K562 (cell line): ENCODE results near the gene ERCC1. TPM values are rescaled to one million over a fixed set of nuclear protein-coding genes. Genes with fewer than 3 reads are reported as not detected.
A peak's percentile ranks its signal among the peaks of the same experiment; 100 is the strongest.

ENCODE experiments used
- ATAC-seq: fragments of 200-7000 bp; cut with Tn5 transposase; 3 replicates; pipeline ENCODE4 v1.9.1; 2020; ENCODE audit warnings: moderate library complexity
- BruUV-seq: library from RNA; stranded (reverse); fragments of 400-500 nt; replicated peaks from 2 replicates; lab custom pipeline; 2021; lab: Mats Ljungman, UMichigan
- CTCF ChIA-PET: fragments of 300-600 bp; formaldehyde crosslinking; extraction: SDS; loops from one replicate; lab custom pipeline; 2021; ENCODE audit warnings: low intra/inter-chr PET ratio; lab: Yijun Ruan, JAX
- POLR2A ChIA-PET: fragments of 300-600, 350-650 bp; sonication (Branson Sonifier 250); formaldehyde crosslinking; extraction: SDS; loops from one replicate; lab custom pipeline; 2021; ENCODE audit warnings: antibody characterized with exemption, inconsistent platforms; lab: Yijun Ruan, JAX
- DNase-seq, 4 experiments: peaks; one replicate each; pipeline versions ENCODE4 v3.0.0 to v3.0.0-alpha.2; 2011 to 2018; ENCODE audit warnings: low spot score in 3 of 4, mixed read lengths in 3 of 4; ENCODE audit errors: extremely low read depth in 1 of 4
- FAIRE-seq: peaks from 2 replicates; lab custom pipeline; 2011; peaks lifted over from hg19 to GRCh38; lab: Jason Lieb, UNC
- H2AFZ ChIP-seq: 2 replicates; pipeline ENCODE4 v1.6.0; 2011; ENCODE audit warnings: low read depth, low read length, control low read depth, inconsistent platforms
- H3K27ac ChIP-seq: fragments of 200-600 bp; 3 replicates; pipeline ENCODE4 v1.8.0; 2011; ENCODE audit warnings: low read depth, mild to moderate bottlenecking, control low read depth, inconsistent platforms, low read length, moderate library complexity, mixed read lengths; ENCODE audit errors: extremely low read depth
- H3K27me3 ChIP-seq, 2 experiments: fragments of 300-600 bp in 1 of 2; 2 replicates in 1 of 2; 3 replicates in 1 of 2; pipeline versions ENCODE4 v1.6.0 to v1.8.0; 2011; ENCODE audit warnings: inconsistent platforms in 2 of 2, low read length in 2 of 2, mild to moderate bottlenecking in 1 of 2, mixed read lengths in 1 of 2, moderate library complexity in 1 of 2; ENCODE audit not compliant: control insufficient read depth in 2 of 2, insufficient read depth in 2 of 2
- H3K36me3 ChIP-seq: fragments of 300-600 bp; 3 replicates; pipeline ENCODE4 v1.8.0; 2011; ENCODE audit warnings: mild to moderate bottlenecking, low read length, inconsistent platforms; ENCODE audit not compliant: control insufficient read depth, insufficient read depth
- H3K4me1 ChIP-seq, 2 experiments: fragments of 200-600 bp in 1 of 2; replicated peaks in 1 of 2; 2 replicates in 1 of 2; 3 replicates in 1 of 2; pipeline versions ENCODE4 v1.5.1 to v1.8.0; 2011; ENCODE audit warnings: inconsistent platforms in 2 of 2, low read length in 2 of 2, mild to moderate bottlenecking in 1 of 2, mixed read lengths in 1 of 2, moderate library complexity in 1 of 2; ENCODE audit not compliant: control insufficient read depth in 2 of 2, insufficient read depth in 2 of 2
- H3K4me2 ChIP-seq: 2 replicates; pipeline ENCODE4 v1.6.1; 2011; ENCODE audit warnings: low read length, control low read depth, inconsistent platforms, mixed read lengths; ENCODE audit not compliant: insufficient read depth
- H3K4me3 ChIP-seq: fragments of 200-600 bp; sonication (generic), shearing (Covaris generic); 2 replicates; pipeline ENCODE4 v1.5.1; 2016; ENCODE audit warnings: control low read depth, inconsistent platforms
- H3K79me2 ChIP-seq: fragments of 200-600 bp; 3 replicates; pipeline ENCODE4 v1.8.0; 2011; ENCODE audit warnings: low read length, inconsistent platforms; ENCODE audit not compliant: control insufficient read depth, insufficient read depth
- H3K9ac ChIP-seq, 2 experiments: 2 replicates each; pipeline versions ENCODE4 v1.6.0 to v1.6.1; 2011; ENCODE audit warnings: low read depth in 2 of 2, low read length in 2 of 2, control low read depth in 1 of 2, inconsistent platforms in 1 of 2, mild to moderate bottlenecking in 1 of 2, mixed read lengths in 1 of 2; ENCODE audit not compliant: insufficient read depth in 1 of 2
- H3K9me1 ChIP-seq: one replicate; pipeline ENCODE4 v1.6.0; 2011; ENCODE audit warnings: inconsistent platforms, mild to moderate bottlenecking, low read length, moderate library complexity; ENCODE audit not compliant: control insufficient read depth, insufficient read depth
- H3K9me3 ChIP-seq: replicated peaks from 2 replicates; pipeline ENCODE4 v1.5.1; 2011; ENCODE audit warnings: low read depth, low read length, inconsistent platforms; ENCODE audit not compliant: control insufficient read depth, insufficient read depth
- H4K20me1 ChIP-seq: replicated peaks from 2 replicates; pipeline ENCODE4 v1.6.1; 2011; ENCODE audit warnings: low read length, inconsistent platforms, mixed read lengths; ENCODE audit not compliant: control insufficient read depth, insufficient read depth
- ARID4B ChIP-seq: sonication (generic); formaldehyde crosslinking; IDR thresholded peaks from 2 replicates; pipeline ENCODE4 v1.8.0; 2022; ENCODE audit warnings: mild to moderate bottlenecking, missing genetic modification reagents
- ASH1L ChIP-seq: fragments of 450-650 bp; IDR thresholded peaks from 2 replicates; pipeline ENCODE4 v1.6.1; 2018; ENCODE audit warnings: borderline replicate concordance, mild to moderate bottlenecking, low read depth; ENCODE audit not compliant: partially characterized antibody
- ATF1 ChIP-seq, 2 experiments: fragments of 450-650 bp in 1 of 2; IDR thresholded peaks; 2 replicates each; pipeline ENCODE4 v1.6.1; 2016; ENCODE audit warnings: missing compliant biosample characterization in 1 of 2, missing genetic modification characterization in 1 of 2
- CBFA2T3 ChIP-seq: fragments of 450-650 bp; IDR thresholded peaks from 2 replicates; pipeline ENCODE4 v1.6.1; 2017
- CXXC5 ChIP-seq: fragments of 250-450 bp; sonication (Bioruptor Pico); IDR thresholded peaks from 2 replicates; pipeline ENCODE4 v1.8.0; 2022; ENCODE audit warnings: inconsistent platforms, mild to moderate bottlenecking, moderate library complexity
- ESRRA ChIP-seq: fragments of 450-650 bp; IDR thresholded peaks from 2 replicates; pipeline ENCODE4 v1.6.1; 2014; ENCODE audit warnings: low read depth, mild to moderate bottlenecking, moderate library complexity, borderline replicate concordance
- HNRNPL ChIP-seq: fragments of 200-400 bp; formaldehyde crosslinking; IDR thresholded peaks from 2 replicates; pipeline ENCODE4 v1.6.1; 2017; ENCODE audit warnings: low read depth, mild to moderate bottlenecking, low read length
- KDM4B ChIP-seq, 2 experiments: fragments of 450-650 bp in 1 of 2; sonication (generic) in 1 of 2; IDR thresholded peaks; 2 replicates each; pipeline ENCODE4 v1.6.1; 2016 to 2017; ENCODE audit warnings: borderline replicate concordance in 2 of 2, antibody characterized with exemption in 1 of 2, low read depth in 1 of 2, mild to moderate bottlenecking in 1 of 2
- KDM5B ChIP-seq: fragments of 200-600 bp; sonication (generic); IDR thresholded peaks from 2 replicates; pipeline ENCODE4 v1.6.1; 2012; ENCODE audit warnings: low read depth, mild to moderate bottlenecking, moderate library complexity, low read length, control low read depth, inconsistent platforms; ENCODE audit not compliant: insufficient replicate concordance
- KHSRP ChIP-seq: fragments of 450-650 bp; IDR thresholded peaks from 2 replicates; pipeline ENCODE4 v1.6.1; 2017
- POLR2H ChIP-seq: IDR thresholded peaks from 2 replicates; pipeline ENCODE4 v1.6.1; 2016; ENCODE audit warnings: missing genetic modification characterization, low read depth, mild to moderate bottlenecking, control low read depth, missing compliant biosample characterization, moderate library complexity
- RBFOX2 ChIP-seq: fragments of 200-400 bp; formaldehyde crosslinking; IDR thresholded peaks from 2 replicates; pipeline ENCODE4 v1.6.1; 2017; ENCODE audit warnings: low read depth, mild to moderate bottlenecking, low read length, moderate library complexity
- SNAPC5 ChIP-seq: fragments of 250-450 bp; sonication (Bioruptor Pico); IDR thresholded peaks from 2 replicates; pipeline ENCODE4 v1.8.0; 2021; ENCODE audit warnings: moderate library complexity, mild to moderate bottlenecking, inconsistent platforms
- TEAD4 ChIP-seq, 2 experiments: sonication (generic) in 1 of 2; formaldehyde crosslinking in 1 of 2; IDR thresholded peaks; 2 replicates each; pipeline versions ENCODE4 v1.6.1 to v1.8.0; 2012 to 2022; ENCODE audit warnings: borderline replicate concordance in 1 of 2, inconsistent platforms in 1 of 2, low read length in 1 of 2, mild to moderate bottlenecking in 1 of 2, missing genetic modification reagents in 1 of 2
- ZNF584 ChIP-seq: fragments of 200-800 bp; sonication (Bioruptor generic); IDR thresholded peaks from 2 replicates; pipeline ENCODE4 v1.6.1; 2016; ENCODE audit warnings: low read depth, mild to moderate bottlenecking, missing genetic modification characterization, missing compliant biosample characterization
- WGBS: fragments of 100-300 bp; shearing (Covaris generic); methylation state at CpG from one replicate; pipeline ENCODE4 v1.1.6; 2016; ENCODE audit warnings: low coverage, mixed read lengths; ENCODE audit not compliant: insufficient coverage; ENCODE audit errors: missing lambda C conversion rate; 5-methylcytosine and 5-hydroxymethylcytosine counted together
- in situ Hi-C: fragments of 300-500 bp; cut with MboI; formaldehyde crosslinking; loops from 4 replicates; pipeline ENCODE4 v1.15.0; 2018; ENCODE audit warnings: inconsistent platforms, mixed read lengths
- intact Hi-C: fragments of 100-400 bp; cut with micrococcal nuclease; formaldehyde crosslinking; loops from 2 replicates; pipeline ENCODE4 v1.14.2; 2022
- polyA plus RNA-seq, 8 experiments: library from polyadenylated mRNA; depleted of rRNA in 4 of 8; stranded (reverse) in 5 of 8; unstranded in 3 of 8; fragments of >200 nt; fragmentation: Nextera tagmentation in 2 of 8; fragmentation: Illumina TruSeq in 1 of 8; extraction: Ambion mirVana in 2 of 8; extraction: Trizol in 1 of 8; gene quantifications; 2 replicates each; pipeline versions ENCODE4 v1.2.1 to v1.2.3, GENCODE V29; 2011 to 2014; ENCODE audit warnings: inconsistent platforms in 1 of 8, missing spikeins in 1 of 8
- total RNA-seq, 7 experiments: library from RNA; depleted of rRNA in 6 of 7; stranded (reverse); fragments of >200 nt in 6 of 7; fragmentation: Illumina TruSeq in 2 of 7; extraction: Trizol in 2 of 7; gene quantifications; 2 replicates each; pipeline versions ENCODE4 v1.2.1 to v1.2.3, GENCODE V29; 2011 to 2021; ENCODE audit warnings: low replicate concordance in 1 of 7

The ERCC1 gene
- total and polyA plus RNA-seq, 9 of the 15 experiments (the other 6 are each of a cell fraction or from before 2014, with no cell fraction given) = 9.3 to 92.6 (median 60.0) TPM

GRCh38 chr19:45443462-45444317 is 20.0 kb upstream of the ERCC1 start:
- in situ Hi-C loops = loop anchor here (5.0 kb wide), 1 partner anchor 34 kb away; no protein-coding TSS in a partner anchor
- FAIRE-seq = no peak
- TF ChIP-seq KDM5B (peak; percentile 53), POLR2H (tag) (peak; percentile 47), ATF1 (CRISPR knock-in tag; IDR thresholded peaks at IDR 0.05) (peak; percentile 70), ATF1 (tag; IDR thresholded peaks at IDR 0.05) (peak; percentile 98), ASH1L (peak; percentile 37), ARID4B (CRISPR knock-in tag) (no peak), CBFA2T3 (no peak), TEAD4 (IDR thresholded peaks at IDR 0.05; ENCODE audit: low read length) (0 out of 2 replicates have a peak, but pooled peaks have one; percentile 7), TEAD4 (CRISPR knock-in tag; IDR thresholded peaks at IDR 0.05; ENCODE audit: borderline replicate concordance) (no peak), KHSRP (peak; percentile 91), ZNF584 (CRISPR knock-in tag) (no peak), KDM4B (IDR thresholded peaks at IDR 0.05; ENCODE audit: borderline replicate concordance in 2 of 2, low read depth in 1 of 2) (peak in 1 of 2 experiments; percentile 71; a peak in 1 of 4 replicates), RBFOX2 (peak; percentile 82), SNAPC5 (CRISPR knock-in tag) (no peak), HNRNPL (peak; percentile 79), ESRRA (0 out of 2 replicates have a peak, but pooled peaks have one; percentile 26), CXXC5 (CRISPR knock-in tag) (peak; percentile 85)

More at GRCh38 chr19:45443462-45444317, 20.0 kb upstream of the ERCC1 start:
- Histone ChIP-seq H3K27me3 (no peaks in the 10 kb centered on the region), H3K4me3 (peak overlapping the region; percentile 52), H3K36me3 (no peaks in the 10 kb centered on the region), H3K27ac (peak overlapping the region; percentile 92), H3K4me2 (peak overlapping the region; percentile 90), H3K4me1 (peaks cover 38 to 56% of the 10 kb centered on the region in 2 experiments), H3K9me3 (no peaks in the 10 kb centered on the region), H3K9me1 (no peaks in the 10 kb centered on the region), H2AFZ (peak overlapping the region; percentile 74), H3K79me2 (no peaks in the 10 kb centered on the region), H3K9ac (peak overlapping the region; percentile 85 to 93), H4K20me1 (0 out of 2 replicates have a peak, but pooled peaks cover 4% of the 10 kb centered on the region)
- ATAC-seq (peak; percentile 46), DNase-seq (peak; percentile 89 to 95 (median 95))
- intact Hi-C loops = loop anchor here (1.0 to 5.0 kb wide), 2 partner anchors 35 to 199 kb away; no protein-coding TSS in a partner anchor
- BruUV-seq = no TSS peak
- under 1% methylated on average over 42 of the region's 49 CpGs for WGBS
- ChIA-PET CTCF (interaction anchor here (0.8 to 6.4 kb wide), 2 partner anchors 35 to 36 kb away, joined by 6 to 179 read pairs; no protein-coding TSS in a partner anchor), POLR2A (interaction anchor here (0.6 kb wide), 1 partner anchor 13 kb away, joined by 3 read pairs; no protein-coding TSS in a partner anchor)
